Right atrium auricular region (tissue), 2 donors: ENCODE data around the gene F11. TPM values are rescaled to one million over a fixed set of nuclear protein-coding genes. Genes with fewer than 3 reads are reported as not detected.
"Not testable (repeated sequence)": the region's sequence is repeated elsewhere in the genome, so short reads cannot be mapped to it uniquely, and the experiment has no call there.

Experiments used
- DNase-seq: peaks from one replicate; pipeline ENCODE4 v3.0.0-alpha.2; 2019; ENCODE audit warnings: low spot score
- H3K27ac ChIP-seq, 2 donors: fragments of 200-600 bp; sonication (generic); 1 replicate in 1 of 2; 2 replicates in 1 of 2; pipeline ENCODE4 v1.5.1; 2016 to 2019
- H3K27me3 ChIP-seq, 2 donors: fragments of 200-600 bp; sonication (generic); one replicate each; pipeline versions ENCODE4 v1.5.1 to v1.6.0; 2017 to 2019
- H3K36me3 ChIP-seq: fragments of 200-600 bp; sonication (generic); one replicate; pipeline ENCODE4 v1.5.1; 2016
- H3K4me1 ChIP-seq, 2 donors: fragments of 200-600 bp; sonication (generic); one replicate each; pipeline versions ENCODE4 v1.5.1 to v1.6.0; 2017 to 2019
- H3K4me3 ChIP-seq, 2 donors: fragments of 200-600 bp; sonication (generic); 1 replicate in 1 of 2; 2 replicates in 1 of 2; pipeline ENCODE4 v1.5.1; 2017 to 2019; ENCODE audit warnings: mild to moderate bottlenecking in 1 of 2, moderate library complexity in 1 of 2
- H3K9me3 ChIP-seq, 2 donors: fragments of 200-600 bp; sonication (generic); one replicate each; pipeline ENCODE4 v1.5.1; 2019
- total RNA-seq, 2 donors: library from RNA; depleted of rRNA; stranded (reverse); fragments of >200 nt; gene quantifications; one replicate each; pipeline ENCODE4 v1.1.0, GENCODE V29; 2016
- TF ChIP-seq, protein P1 (sequence below), 2 donors: fragments of 200-600 bp; sonication (generic); IDR thresholded peaks; one replicate each; pipeline ENCODE4 v1.5.1; 2019; ENCODE audit warnings: antibody characterized with exemption in 2 of 2

The F11 gene
- total RNA-seq, 2 donors from 2014 or later = not detected

DNA sequence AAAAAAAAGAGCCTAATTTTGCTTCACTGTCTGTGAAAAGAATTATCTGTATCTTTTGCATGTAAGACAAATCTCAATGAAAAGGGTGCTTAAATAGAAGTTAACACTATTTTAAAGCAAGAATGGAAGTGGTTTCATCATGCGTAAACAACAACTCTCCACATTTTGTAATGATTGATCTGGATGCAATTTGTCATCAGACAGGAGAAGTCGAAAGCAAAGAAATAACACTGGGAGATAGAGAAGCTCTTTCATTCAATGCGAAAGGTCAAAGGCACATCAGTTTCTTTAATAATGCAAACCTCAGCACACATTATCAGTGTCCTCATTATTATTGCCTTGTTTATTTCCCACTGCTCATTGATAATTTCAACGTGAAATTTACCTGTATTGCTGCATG is 29.9 kb upstream of the F11 start:
- no peak overlapping the region for H3K4me3 ChIP-seq
- TF ChIP-seq, protein P1, sequence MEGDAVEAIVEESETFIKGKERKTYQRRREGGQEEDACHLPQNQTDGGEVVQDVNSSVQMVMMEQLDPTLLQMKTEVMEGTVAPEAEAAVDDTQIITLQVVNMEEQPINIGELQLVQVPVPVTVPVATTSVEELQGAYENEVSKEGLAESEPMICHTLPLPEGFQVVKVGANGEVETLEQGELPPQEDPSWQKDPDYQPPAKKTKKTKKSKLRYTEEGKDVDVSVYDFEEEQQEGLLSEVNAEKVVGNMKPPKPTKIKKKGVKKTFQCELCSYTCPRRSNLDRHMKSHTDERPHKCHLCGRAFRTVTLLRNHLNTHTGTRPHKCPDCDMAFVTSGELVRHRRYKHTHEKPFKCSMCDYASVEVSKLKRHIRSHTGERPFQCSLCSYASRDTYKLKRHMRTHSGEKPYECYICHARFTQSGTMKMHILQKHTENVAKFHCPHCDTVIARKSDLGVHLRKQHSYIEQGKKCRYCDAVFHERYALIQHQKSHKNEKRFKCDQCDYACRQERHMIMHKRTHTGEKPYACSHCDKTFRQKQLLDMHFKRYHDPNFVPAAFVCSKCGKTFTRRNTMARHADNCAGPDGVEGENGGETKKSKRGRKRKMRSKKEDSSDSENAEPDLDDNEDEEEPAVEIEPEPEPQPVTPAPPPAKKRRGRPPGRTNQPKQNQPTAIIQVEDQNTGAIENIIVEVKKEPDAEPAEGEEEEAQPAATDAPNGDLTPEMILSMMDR (IDR thresholded peaks at IDR 0.05) = no peak
- H3K27ac ChIP-seq = no peak overlapping the region
- H3K4me1 ChIP-seq = no peaks in the 10 kb centered on the region
- no peak for DNase-seq
- no peaks in the 10 kb centered on the region for H3K27me3 ChIP-seq
- H3K9me3 ChIP-seq = no peaks in the 10 kb centered on the region
- H3K36me3 ChIP-seq = no peaks in the 10 kb centered on the region

DNA sequence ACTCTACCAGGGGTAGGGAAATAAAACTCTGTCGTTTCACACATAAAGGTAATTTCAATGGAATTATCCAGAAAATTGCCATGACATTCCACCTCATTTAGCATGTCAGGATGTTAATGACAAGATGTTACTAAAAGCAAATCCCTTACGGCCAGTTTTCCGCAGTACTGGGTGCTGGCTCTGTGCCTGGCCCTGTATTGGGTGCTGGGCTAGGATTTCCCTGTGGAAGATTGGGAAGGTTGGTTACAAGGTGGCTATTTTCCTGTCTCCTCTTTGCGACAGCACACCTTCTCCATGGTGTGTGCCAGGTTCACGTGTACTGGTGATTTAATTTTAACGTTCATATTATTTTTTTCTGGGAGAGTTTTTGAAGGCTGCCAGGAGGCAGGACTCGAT is 25.5 kb upstream of the F11 start:
- no peaks in the 10 kb centered on the region for H3K27me3 ChIP-seq
- TF ChIP-seq, protein P1 (IDR thresholded peaks at IDR 0.05) = no peak
- H3K4me1 ChIP-seq = no peaks in the 10 kb centered on the region
- H3K27ac ChIP-seq = no peak overlapping the region
- no peak overlapping the region for H3K4me3 ChIP-seq
- H3K9me3 ChIP-seq = no peaks in the 10 kb centered on the region
- no peaks in the 10 kb centered on the region for H3K36me3 ChIP-seq
- DNase-seq = no peak

DNA sequence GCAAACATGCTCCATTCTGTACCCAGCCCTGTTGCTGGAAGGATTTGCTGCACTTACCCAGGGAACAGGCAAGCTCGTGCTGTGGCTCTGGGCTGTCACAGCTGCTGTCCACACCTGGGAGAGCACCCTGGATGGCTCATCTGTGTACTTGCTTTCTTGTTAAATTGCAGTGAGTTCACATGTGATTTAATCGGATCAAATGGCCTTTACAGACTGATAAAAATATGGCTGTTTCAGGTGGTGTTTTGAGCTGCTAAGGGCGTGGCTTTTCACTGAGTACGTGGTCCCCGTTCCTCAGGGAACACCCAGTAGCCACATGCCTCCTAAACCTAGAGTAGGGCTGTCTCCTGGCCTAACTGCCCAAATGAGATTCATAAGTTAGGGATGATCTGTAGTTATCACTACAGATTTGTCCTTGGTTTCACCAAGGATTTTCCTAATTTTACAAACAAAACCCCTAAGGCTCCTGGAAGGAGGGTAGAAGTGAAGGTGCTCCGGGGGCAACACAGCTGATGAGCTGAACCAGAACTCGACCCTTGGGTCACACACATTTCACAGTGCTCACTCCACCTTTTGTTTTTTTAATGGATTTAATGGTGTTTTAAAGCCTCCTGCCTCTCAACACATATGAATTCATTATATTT is 25.0 kb upstream of the F11 start:
- Histone ChIP-seq H3K27ac (no peak overlapping the region), H3K4me1 (no peaks in the 10 kb centered on the region), H3K36me3 (no peaks in the 10 kb centered on the region), H3K27me3 (no peaks in the 10 kb centered on the region), H3K9me3 (no peaks in the 10 kb centered on the region), H3K4me3 (no peak overlapping the region)
- no peak for DNase-seq
- TF ChIP-seq, protein P1 (IDR thresholded peaks at IDR 0.05) = no peak

DNA sequence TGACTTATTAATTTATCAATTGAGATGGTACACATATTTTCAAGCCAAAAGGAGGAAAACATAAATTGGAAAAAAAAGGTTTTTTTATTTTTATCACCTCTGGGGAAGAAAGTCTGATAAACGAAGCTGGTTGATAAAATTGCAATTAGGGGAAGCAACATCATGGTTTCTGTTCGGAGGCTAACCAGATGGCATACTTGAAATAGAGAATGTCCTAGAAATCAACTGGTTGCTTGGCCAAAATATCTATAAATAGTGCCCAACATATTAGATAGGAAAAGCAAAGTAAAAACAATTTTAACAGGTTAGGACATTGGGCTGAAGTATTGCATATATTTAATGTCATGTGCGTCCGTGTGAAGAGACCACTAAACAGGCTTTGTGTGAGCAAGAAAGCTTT is 24.4 kb upstream of the F11 start:
- no peak overlapping the region for H3K4me3 ChIP-seq
- no peak for DNase-seq
- TF ChIP-seq, protein P1 (IDR thresholded peaks at IDR 0.05) = no peak
- no peaks in the 10 kb centered on the region for H3K27me3 ChIP-seq
- H3K4me1 ChIP-seq = no peaks in the 10 kb centered on the region
- no peaks in the 10 kb centered on the region for H3K36me3 ChIP-seq
- H3K9me3 ChIP-seq = no peaks in the 10 kb centered on the region
- H3K27ac ChIP-seq = no peak overlapping the region

DNA sequence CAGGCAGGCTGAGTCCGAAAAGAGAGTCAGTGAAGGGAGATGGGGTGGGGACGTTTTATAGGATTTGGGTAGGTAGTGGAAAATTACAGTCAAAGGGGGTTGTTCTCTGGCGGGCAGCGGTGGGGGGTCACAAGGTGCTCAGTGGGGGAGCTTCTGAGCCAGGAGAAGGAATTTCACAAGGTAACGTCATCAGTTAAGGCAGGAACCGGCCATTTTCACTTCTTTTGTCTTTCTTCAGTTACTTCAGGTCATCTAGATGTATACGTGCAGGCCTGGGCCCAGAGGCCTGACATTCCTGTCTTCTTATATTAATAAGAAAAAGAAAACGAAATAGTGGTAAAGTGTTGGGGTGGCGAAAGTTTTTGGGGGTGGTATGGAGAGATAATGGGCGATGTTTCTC is 24.0 kb upstream of the F11 start:
- H3K4me1 ChIP-seq, H3K36me3 ChIP-seq, DNase-seq: not testable (repeated sequence)

DNA sequence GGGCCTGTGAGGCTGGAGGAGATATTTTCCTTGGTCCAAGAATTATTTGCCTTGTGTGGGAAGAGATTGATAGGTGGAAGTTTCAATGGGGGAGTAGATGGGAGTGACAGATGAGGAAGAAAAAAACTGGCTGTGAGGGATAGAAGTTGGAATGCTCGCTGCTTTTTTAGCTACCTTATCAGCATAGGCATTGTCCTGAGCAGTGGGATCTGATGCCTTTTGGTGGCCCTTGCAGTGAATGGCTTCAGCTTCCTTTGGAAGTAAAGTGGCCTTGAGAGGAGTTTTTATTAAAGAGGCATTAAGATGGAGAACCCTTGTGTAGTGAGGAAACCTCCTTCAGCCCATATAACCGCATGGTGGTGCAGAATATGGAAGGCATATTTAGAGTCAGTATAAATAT is 22.7 kb upstream of the F11 start:
- H3K4me1 ChIP-seq = no peaks in the 10 kb centered on the region

More for the DNA sequence above, 24.0 kb upstream of the F11 start:
- not testable (repeated sequence) for H3K27ac ChIP-seq, H3K9me3 ChIP-seq, H3K27me3 ChIP-seq, H3K4me3 ChIP-seq

More for the DNA sequence above, 22.7 kb upstream of the F11 start:
- Histone ChIP-seq H3K27me3 (no peaks in the 10 kb centered on the region), H3K36me3 (no peaks in the 10 kb centered on the region), H3K9me3 (no peaks in the 10 kb centered on the region), H3K4me3 (no peak overlapping the region), H3K27ac (no peak overlapping the region)
- DNase-seq = no peak
- TF ChIP-seq, protein P1 (IDR thresholded peaks at IDR 0.05) = no peak
